DMS79 treated with DMSO at 0.1 percent for 48 hours (cell line): Measurements from ENCODE around the gene CYB561D1.
A peak's percentile ranks its signal among the peaks of the same experiment; 100 is the strongest.
"Not testable (repeated sequence)": the region's sequence is repeated elsewhere in the genome, so short reads cannot be mapped to it uniquely, and the experiment has no call there.

Source experiments
- DNase-seq: peaks from one replicate; lab custom pipeline; 2025; lab: John Stamatoyannopoulos, UW

Gene CYB561D1

DNA sequence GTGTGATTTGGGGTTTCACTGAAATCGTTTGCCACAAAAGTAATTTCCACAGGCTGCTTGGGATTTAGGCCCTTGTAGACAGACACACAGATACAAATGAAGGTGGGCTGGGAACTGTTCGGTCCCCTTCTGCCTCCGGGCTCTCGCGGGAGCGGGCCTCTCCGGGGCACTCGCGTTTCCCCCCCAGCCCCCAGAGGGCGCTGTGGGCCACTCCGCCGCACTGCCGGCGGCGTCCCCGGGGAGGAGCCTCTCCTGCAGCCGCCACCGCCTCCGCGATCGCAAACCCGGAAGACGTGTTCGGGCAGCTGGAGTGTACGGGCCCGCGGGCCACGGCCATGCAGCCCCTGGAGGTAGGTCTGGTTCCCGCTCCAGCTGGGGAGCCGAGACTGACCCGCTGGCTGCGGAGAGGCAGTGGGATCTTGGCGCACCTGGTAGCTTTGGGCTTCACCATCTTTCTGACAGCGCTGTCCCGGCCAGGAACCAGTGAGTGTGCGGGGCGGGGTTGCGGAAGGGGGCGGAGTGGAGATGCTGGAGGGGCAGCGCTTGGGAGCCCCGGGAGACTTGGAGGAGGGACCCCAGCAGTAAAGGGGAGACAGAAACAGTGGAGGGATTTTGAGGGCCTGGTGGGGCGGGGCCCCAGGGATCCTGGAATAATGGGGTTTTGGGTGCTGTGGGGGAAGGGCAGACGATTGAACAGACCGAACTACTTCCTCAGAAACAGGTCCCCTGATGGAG lies at the start of gene CYB561D1:
TSS of gene CYB561D1 (plus strand) at position 290 of the 735 bp plus-strand sequence. CDS start at position 336, 46 bp downstream.
- DNase-seq = peak; percentile 80

DNA sequence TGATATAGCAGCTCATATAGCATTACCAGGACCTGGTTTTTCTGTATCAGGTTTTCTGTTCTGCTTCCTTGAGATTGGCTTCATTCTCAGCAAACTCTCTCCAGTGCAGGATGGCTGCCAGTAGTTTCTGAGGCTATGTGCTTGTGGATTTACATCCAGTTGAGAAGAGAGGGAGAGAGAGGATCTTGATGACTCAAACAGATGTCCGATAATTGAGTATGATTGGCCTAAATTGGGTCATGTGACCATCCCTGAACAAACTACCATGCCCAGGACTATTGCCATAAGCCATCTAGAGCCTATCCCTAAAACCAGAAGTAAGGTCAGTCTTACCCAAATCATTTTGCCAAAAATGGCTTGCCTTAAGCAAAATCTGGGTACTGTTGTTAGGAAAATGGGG lies 49.5 kb upstream of the CYB561D1 start:
- DNase-seq = no peak

DNA sequence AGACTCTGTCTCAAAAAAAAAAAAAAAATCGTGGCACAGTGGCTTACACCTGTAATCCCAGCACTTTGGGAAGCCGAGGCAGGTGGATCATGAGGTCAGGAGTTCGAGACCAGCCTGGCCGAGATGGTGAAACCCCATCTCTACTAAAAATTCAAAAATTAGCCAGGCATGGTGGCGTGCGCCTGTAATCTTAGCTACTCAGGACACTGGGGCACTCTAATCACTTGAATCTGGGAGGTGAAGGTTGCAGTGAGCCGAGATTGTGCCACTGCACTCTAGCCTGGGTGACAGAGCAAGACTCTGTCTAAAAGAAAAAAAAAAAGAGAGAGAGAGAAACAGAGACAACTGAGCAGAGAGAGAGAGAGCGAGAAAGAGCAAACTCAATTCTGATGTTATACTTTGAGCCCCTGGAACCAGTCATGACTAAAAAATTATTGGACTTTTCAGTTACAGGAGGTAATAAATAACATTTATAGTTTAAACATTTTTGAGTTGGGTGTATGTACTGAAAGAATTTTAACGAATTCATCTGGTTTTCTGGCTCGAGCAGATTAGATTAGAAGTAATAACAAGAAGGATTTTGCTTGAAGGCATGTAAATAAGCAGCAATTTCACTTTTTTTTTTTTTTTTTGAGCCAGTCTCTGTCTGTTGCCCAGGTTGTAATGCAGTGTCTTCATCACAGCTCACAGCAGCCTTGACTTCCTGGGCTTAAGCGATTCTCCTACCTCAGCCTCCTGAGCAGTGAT lies 47.8 kb upstream of the CYB561D1 start:
- not testable (repeated sequence) for DNase-seq

GRCh38 chr1:109447524-109447923 lies 46.4 kb upstream of the CYB561D1 start:
- DNase-seq = no peak

DNA sequence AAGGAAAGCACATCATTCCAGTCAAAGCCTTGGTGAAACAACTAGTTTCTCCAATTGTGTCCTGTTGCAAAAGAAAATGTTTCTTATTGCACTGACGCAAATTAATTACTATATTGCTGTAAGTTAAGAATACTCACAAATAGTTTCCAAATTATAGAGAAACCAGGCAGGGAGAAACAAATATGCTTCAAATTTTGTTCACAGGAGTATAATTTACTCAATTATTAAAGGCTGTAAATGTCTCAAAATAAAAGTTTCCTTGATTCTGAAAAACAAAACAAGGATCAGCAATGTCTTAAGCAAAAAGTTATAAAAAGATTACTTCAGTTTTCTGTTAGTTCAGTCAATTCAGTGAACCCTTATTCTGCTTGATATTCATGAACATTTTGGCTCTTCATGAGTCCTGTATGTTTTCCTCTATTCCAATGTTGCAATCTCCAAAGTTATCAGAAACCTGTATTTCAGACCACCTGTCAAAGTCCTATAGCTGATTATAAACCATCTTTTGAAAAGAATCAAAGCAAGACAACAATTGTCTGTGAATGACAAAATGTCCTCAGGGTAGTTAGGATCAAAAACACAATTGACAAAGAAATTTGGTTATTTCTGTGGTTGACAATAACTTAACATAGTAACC lies 39.3 kb upstream of the CYB561D1 start:
- DNase-seq = no peak

DNA sequence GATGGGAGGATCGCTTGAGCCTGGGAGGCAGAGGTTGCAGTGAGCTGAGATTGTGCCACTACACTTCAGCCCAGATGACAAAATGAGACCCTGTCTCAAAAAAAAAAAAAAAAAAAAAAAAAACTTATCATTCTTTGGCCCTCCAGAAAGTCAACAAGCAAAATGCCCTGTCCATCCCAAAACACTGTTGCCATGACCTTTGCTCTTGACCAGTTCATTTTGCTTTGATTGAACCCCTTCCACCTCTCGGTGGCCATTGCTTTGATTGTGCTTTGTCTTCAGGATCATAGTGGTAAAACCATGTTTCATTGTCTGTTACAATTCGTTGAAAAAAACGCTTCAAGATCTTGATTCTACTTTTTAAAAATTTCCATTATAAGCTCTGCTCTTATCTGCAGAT lies 36.1 kb upstream of the CYB561D1 start:
- no peak for DNase-seq

- no peak for DNase-seq
Observed at GRCh38 chr1:109466125-109466451, 27.8 kb upstream of the CYB561D1 start.

DNA sequence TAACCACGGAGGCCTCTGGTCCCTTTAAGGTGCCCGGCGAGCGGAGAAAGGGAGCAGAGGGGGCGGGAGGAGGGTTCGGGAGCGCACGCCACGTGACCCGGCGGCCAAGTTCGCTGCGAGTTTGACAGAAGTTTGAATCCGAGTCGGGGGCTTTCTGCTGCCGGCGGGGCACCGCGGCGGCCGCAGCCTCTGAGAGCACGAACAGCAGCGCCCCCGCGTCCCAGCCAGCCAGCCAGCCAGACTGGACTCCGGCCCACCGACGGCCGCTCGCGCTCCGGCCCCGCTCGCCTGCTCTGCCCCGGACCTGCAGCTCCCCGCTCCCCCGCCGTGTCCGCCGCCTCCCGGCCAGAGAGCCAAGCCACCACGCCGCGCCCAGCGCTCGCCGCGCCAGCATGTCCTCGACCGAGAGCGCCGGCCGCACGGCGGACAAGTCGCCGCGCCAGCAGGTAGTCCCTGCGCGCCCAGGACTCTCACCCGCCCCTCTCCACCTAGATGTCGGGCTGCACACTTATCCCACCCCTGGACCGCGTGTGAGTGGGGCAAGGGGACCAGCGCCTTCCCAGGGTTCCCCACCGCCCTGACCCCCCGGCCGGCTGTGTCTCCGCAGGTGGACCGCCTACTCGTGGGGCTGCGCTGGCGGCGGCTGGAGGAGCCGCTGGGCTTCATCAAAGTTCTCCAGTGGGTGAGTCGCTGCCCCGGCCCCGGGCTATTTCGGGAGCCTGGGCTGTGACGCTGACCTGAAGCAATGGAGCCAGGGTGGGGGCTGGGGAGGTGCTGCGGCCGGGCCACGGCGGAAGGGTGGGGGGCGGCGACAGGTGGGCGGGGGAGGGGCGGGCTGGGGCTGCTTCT lies 27.2 kb upstream of the CYB561D1 start, which contains the start of gene SYPL2:
TSS of gene SYPL2 (plus strand) at position 95 of the 849 bp plus-strand sequence. CDS start at position 393, 298 bp downstream.
- DNase-seq = no peak

DNA sequence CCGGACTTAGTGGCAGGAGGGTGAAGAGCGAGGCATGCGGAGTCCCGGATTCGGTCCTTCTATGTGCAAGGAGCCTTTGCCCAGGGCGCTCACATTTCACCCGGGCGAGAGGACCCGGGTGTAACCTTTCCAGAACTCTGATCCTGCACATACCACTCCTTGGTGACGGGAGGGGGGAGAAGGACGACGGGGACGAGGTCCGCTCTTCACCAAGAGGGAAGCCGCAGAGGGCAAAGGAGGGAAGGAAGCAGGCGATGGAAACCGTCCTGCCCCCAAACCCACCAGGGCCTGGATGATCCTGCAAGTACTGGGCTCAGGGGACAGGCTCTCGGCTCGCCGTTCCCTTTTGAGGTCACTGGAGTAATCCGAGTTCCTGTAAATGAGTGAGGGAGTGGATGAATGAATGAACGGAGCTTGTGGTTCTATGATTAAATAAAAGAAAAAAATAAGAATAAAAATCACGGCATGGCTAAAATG lies 26.6 kb upstream of the CYB561D1 start:
- no peak for DNase-seq

- DNase-seq = no peak
Observed at GRCh38 chr1:109468061-109468460, 25.8 kb upstream of the CYB561D1 start.

GRCh38 chr1:109468903-109469302 lies 25.0 kb upstream of the CYB561D1 start:
- no peak for DNase-seq

DNA sequence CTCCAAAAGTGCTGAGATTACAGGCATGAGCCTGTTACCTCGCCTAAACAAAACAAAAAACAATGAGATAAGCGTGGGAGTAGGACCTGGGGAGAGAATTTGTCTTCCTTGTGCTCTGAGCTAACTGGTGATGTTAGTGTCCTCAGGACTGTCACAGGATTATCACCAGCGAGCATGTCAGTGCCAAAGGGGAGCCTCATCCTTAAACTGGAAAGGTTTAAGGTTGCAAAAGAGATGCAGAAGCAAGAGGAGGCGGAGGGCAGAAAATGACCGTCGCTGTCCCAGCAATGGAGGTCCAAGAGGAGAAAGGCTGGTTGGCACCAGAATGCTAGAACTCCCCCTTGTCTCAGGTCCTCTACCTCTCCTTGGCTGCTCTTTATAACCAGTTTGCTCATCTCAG lies 23.6 kb upstream of the CYB561D1 start:
- DNase-seq = no peak

GRCh38 chr1:109472779-109473178 lies 21.1 kb upstream of the CYB561D1 start:
- DNase-seq = no peak

- DNase-seq = not testable (repeated sequence)
Observed at GRCh38 chr1:109473284-109474057, 20.4 kb upstream of the CYB561D1 start.

DNA sequence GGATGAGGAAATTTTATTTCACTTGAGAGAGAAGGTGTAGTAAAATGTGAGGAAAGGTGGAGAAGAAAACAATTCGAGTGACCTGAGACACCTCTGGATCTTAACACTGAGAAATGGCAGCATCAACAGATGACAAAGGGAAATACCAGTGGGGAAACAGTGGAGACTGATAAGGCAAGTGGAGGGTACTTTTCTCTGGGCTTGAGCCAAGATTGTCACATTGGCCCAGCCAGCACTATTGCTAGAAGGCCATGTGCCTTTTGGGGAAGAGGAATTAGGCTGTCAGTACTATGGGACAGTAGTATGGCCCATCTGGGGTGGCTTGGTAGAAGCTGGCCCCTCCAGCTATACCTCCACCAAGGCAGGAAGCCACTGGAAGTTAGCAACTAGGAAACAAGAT lies 19.2 kb upstream of the CYB561D1 start:
- DNase-seq = no peak

GRCh38 chr1:109475261-109475660 lies 18.6 kb upstream of the CYB561D1 start:
- no peak for DNase-seq

- no peak for DNase-seq
Observed at GRCh38 chr1:109476825-109477224, 17.1 kb upstream of the CYB561D1 start.

DNA sequence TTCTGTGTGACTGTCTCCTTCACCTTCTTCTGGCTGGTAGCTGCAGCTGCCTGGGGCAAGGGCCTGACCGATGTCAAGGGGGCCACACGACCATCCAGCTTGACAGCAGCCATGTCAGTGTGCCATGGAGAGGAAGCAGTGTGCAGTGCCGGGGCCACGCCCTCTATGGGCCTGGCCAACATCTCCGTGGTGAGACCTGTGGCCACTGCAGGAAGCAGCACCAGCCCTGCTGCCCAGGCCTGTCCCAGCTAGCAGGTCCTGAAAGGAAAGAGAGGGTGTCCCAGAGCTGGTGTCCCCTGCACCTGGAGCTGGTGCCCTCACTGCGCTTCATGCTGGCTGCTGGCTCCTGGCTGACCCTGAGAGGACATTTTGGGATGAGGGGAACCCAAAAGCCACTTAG lies 16.1 kb upstream of the CYB561D1 start:
- DNase-seq = no peak

DNA sequence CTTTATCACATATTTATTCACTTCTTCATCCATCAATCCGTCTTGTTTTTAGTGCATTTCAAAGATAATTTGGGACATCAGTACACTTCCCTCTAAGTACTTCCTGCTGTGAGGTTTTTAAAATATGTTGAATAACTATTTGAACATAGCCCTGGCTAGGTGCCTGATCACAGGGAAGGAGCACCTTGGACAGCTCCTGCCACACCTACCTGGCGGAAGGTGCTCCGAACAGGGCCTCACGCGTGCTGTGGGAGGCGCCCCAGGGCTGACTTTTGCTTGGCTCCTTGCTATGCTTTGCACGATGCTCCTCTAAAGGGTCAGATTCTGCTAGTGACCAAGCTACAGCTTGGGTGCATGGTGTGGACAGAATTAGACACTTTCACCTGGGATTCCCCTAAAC lies 15.1 kb upstream of the CYB561D1 start:
- DNase-seq = no peak

- no peak for DNase-seq
Observed at GRCh38 chr1:109479311-109479710, 14.6 kb upstream of the CYB561D1 start.

- no peak for DNase-seq
Observed at GRCh38 chr1:109479901-109480300, 14.0 kb upstream of the CYB561D1 start.
